GM04504 (cell line): ENCODE measurements around the gene LETM1.

Experiments used
- DNase-seq: peaks from one replicate; pipeline ENCODE4 v3.0.0-alpha.2; 2012; ENCODE audit warnings: low read depth

LETM1 gene

DNA sequence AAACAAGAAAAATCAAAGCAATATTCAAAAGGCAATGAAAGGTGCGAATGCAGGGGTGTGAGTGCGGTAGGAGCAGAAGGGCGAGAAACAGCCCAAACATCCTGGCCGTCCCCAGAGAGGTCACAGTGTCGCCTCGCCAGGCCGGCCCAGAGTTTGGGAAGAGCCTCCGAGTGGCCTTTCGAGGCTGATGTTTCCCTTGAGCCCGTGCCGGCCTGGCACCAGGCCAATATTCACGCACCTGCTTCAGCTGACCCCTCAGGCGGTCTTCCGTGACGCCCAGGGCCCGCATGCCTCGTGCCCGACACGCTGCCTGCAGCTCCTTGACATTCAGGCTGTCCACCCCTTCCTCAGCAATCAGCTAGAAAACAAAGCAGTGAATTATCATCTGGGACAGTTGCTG lies 30.6 kb downstream of the LETM1 start:
- no peak for DNase-seq

DNA sequence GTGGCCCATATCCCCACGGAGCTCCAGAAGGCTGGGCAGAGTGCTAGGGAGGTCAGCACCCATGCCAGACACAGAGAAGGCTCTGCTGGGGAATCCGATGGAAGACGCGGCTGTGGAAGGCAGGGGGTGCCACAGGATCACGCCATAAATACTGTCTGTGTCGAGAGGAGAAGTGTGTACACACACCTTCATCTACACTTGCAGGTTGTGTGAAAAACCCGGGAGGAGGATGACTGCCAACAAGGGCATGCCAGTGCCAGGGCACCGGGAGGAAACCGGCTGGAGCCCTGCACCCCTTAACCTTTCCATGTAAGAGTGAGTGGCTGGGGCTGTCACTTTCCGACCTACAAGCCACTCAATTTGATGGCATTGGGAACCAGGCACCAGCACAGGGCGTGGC lies 31.2 kb downstream of the LETM1 start:
- no peak for DNase-seq

DNA sequence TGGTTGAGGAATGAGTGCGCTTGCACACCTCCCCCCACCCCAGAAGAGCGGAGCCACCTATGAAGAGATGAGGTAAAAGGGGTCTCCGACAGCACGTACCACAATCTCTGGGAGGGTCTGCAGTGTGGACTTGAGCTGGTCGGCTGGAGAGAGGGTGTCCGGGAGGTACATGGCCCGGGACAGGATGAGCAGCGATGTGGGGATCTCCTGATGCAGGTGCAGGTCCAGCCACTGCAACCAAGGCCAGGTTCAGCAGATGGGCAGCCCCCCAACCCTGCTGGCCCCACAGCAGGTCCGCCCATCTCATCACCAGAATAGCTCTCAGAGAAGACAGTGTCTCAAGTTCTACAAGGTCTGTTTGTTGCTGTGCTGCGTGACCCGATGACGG lies 32.4 kb downstream of the LETM1 start:
- DNase-seq = no peak

GRCh38 chr4:1822568-1823544 lies 33.1 kb downstream of the LETM1 start:
- DNase-seq = no peak

- DNase-seq = no peak
These were observed 34.0 kb downstream of the LETM1 start for GRCh38 chr4:1821679-1822567.

DNA sequence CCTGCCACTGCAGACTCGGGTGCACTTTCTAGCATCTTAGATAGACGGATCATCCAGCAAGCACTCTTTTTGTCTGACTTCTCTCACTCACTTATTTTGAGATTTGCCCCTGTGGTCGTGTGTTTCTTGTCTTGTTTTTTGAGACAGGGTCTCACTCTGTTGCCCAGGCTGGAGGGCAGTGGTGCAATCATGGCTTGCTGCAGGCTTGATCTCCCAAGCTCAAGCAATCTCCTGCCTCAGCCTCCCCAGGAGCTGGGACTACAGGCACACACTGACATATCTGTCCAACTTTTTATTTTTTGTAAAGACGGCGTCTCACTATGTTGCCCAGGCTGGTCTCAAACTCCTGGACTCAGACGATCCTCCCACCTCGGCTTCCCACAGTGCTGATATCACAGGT lies 36.1 kb downstream of the LETM1 start:
- DNase-seq = no peak

- no peak for DNase-seq
These were observed 36.7 kb downstream of the LETM1 start for GRCh38 chr4:1819284-1819683.

GRCh38 chr4:1815997-1816860 lies 39.7 kb downstream of the LETM1 start:
- DNase-seq = no peak

- DNase-seq = no peak
These were observed 40.6 kb downstream of the LETM1 start for GRCh38 chr4:1815096-1815996.

- no peak for DNase-seq
These were observed 41.5 kb downstream of the LETM1 start for GRCh38 chr4:1814453-1814852.

- no peak for DNase-seq
These were observed 42.0 kb downstream of the LETM1 start for GRCh38 chr4:1813915-1814314.

- no peak for DNase-seq
These were observed 42.7 kb downstream of the LETM1 start for GRCh38 chr4:1813231-1813630.

DNA sequence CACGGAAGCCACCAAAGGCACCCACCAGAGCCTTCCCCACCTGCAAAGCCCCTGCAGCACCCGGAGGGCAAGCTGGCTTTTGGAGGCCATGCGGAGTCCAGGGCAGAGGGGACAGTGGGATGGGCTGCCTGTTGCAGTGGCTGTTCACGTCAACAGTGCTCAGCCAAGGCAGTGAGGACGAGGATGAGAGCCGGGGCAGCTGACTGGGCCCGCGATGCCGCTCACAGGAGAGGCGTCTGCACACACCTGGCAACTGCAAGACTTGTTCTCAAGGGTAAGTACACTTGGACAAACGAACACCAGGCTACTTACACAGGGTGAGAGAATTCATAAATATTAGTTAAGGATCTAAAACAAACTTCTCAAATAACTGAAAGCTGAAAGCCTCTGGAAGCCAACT lies 43.2 kb downstream of the LETM1 start:
- no peak for DNase-seq

- no peak for DNase-seq
These were observed 45.2 kb downstream of the LETM1 start for GRCh38 chr4:1810765-1811164.

DNA sequence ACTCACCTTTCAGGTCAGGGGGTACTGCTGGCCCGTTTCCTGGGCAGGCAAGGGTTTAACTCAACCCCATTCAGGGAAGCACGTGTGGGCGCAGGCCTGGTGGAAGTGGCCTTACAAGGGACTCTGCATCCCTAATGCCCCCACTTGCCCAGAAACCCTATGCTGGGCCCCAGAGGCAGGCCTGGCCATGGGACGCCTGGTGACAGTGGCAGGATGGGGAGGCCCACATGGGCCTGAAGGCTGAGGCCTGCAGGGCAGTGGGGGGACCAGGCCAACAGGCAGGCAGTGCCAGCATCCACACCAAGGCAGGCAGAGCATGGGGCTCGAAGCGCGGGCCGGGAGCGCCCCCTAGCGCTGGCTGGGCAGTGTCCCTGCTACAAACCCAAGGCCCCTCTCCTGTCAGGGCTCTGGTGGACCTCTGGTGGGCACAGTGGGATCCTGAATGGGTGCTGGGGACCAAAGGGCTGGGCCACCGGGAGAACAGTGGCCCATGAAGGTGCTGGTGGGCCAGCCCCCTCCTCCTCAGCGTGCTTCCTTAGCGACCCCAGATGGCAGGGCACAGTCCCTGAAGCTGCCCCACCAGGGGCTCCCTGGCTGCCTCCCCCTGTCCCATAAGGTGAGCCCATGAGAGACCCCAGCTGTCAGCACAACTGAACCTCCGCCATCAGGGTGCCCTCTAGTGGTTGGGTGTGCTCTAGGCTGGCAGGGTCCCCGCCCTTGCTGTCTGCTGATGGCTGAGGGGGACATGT lies 46.0 kb downstream of the LETM1 start:
- DNase-seq = peak; percentile 17

- no peak for DNase-seq
These were observed 46.9 kb downstream of the LETM1 start for GRCh38 chr4:1808851-1809753.

- DNase-seq = no peak
These were observed 47.6 kb downstream of the LETM1 start for GRCh38 chr4:1808396-1808795.

DNA sequence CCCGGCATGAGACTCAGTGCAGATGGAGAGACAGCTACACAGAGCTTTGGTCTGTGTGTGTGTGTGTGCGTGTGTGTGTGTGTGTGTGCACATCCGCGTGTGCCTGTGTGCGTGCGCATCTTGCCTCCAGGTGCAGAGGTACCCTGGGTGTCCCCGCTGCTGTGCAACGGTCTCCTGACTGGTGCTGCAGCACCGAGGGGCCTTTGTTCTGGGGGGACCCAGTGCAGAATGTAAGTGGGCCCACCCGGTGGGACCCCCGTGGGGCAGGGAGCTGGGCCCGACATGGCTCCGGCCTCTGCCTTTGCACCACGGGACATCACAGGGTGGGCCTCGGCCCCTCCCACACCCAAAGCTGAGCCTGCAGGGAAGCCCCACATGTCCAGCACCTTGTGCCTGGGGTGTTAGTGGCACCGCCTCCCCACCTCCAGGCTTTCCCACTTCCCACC lies 48.6 kb downstream of the LETM1 start:
- no peak for DNase-seq
